HG02642 (cell line): ENCODE results near the gene ITGB6.

Experiments used
- ATAC-seq: cut with Tn5 transposase; IDR thresholded peaks from one replicate; pipeline ENCODE4 v1.9.1; 2021; ENCODE audit warnings: mild to moderate bottlenecking; ENCODE audit not compliant: unreplicated experiment, poor library complexity

The ITGB6 gene

GRCh38 chr2:160061944-160062291, 138.2 kb downstream of the ITGB6 start:
- ATAC-seq: no peak

GRCh38 chr2:160061533-160061932, 138.5 kb downstream of the ITGB6 start:
- no peak for ATAC-seq

- ATAC-seq: no peak
Measured at GRCh38 chr2:160060297-160060696, 139.8 kb downstream of the ITGB6 start.

- no peak for ATAC-seq
Measured at GRCh38 chr2:160057356-160057755, 142.7 kb downstream of the ITGB6 start.

GRCh38 chr2:160055726-160056108, 144.4 kb downstream of the ITGB6 start:
- no peak for ATAC-seq

- ATAC-seq: no peak
Measured at GRCh38 chr2:160054984-160055725, 144.9 kb downstream of the ITGB6 start.

- ATAC-seq: no peak
Measured at GRCh38 chr2:160053946-160054345, 146.1 kb downstream of the ITGB6 start.

- ATAC-seq: no peak
Measured at GRCh38 chr2:160052531-160052930, 147.5 kb downstream of the ITGB6 start.

- no peak for ATAC-seq
Measured at GRCh38 chr2:160051371-160051800, 148.7 kb downstream of the ITGB6 start.

- no peak for ATAC-seq
Measured at GRCh38 chr2:160050147-160050546, 149.9 kb downstream of the ITGB6 start.
